NOMO-1 treated with dmso at 0.1 percent for 144 hours (cell line): ENCODE measurements around the gene FBXW7.

Experiments
- DNase-seq: peaks from one replicate; lab custom pipeline; 2025; ENCODE audit not compliant: unreplicated experiment; lab: John Stamatoyannopoulos, UW

Gene FBXW7, protein sequence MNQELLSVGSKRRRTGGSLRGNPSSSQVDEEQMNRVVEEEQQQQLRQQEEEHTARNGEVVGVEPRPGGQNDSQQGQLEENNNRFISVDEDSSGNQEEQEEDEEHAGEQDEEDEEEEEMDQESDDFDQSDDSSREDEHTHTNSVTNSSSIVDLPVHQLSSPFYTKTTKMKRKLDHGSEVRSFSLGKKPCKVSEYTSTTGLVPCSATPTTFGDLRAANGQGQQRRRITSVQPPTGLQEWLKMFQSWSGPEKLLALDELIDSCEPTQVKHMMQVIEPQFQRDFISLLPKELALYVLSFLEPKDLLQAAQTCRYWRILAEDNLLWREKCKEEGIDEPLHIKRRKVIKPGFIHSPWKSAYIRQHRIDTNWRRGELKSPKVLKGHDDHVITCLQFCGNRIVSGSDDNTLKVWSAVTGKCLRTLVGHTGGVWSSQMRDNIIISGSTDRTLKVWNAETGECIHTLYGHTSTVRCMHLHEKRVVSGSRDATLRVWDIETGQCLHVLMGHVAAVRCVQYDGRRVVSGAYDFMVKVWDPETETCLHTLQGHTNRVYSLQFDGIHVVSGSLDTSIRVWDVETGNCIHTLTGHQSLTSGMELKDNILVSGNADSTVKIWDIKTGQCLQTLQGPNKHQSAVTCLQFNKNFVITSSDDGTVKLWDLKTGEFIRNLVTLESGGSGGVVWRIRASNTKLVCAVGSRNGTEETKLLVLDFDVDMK

DNA sequence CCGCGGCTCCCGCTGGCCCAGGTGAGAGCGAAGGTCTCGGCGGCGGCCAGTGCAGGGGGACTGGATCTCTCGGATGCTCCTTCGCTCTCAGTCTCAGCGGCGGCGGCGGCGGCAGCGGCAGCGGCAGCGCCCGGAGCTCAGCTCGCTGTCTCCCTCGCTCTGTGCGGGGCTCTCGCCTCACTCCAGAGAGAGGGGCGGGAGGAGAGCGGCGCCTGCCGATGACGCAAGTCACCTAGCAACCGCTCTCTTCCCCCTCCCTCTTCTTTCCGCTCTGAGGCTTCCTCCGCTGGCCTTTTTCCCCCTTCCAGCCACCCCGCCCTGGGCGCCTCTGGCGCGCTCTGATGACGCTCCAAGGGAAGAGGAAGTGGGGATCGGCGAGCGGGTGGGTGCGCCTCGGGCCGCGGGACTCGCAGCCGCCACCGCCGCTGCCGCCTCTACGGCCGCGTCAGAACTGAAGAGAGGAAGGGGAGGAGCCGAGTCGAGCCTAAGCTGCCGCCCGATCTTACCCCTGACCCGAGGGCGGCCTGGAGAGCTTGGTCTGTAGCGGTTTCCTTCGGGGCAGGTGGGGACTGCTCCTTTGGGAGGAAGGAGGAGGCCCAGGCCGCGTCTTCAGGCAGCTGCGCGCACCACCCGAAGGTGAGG is at the start of gene FBXW7:
Gene FBXW7 (minus strand): TSS at position 190 of the 642 bp plus-strand sequence. CDS start 124,289 bp downstream, outside the sequence.
- peak; percentile 99 for DNase-seq

DNA sequence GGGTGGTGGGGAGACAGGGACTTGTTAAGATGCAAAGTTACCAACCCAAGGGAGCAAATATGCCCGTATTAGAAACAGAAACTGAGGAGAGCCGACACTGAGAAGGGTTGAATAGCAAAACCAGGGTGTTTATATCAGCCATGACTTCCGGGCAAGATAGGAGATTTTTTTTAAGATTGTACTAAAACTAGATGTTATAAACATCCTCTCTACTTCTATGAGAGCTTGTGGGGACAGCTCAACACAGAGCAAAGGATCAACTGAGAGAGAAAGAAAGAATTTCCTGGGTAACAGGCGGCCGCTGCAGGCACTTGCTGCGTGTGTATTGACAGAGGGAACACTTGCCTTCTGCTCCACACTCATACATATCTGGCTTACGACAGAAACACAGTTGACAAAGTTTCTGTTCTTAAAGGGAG is 49.1 kb upstream of the FBXW7 start:
- no peak for DNase-seq

DNA sequence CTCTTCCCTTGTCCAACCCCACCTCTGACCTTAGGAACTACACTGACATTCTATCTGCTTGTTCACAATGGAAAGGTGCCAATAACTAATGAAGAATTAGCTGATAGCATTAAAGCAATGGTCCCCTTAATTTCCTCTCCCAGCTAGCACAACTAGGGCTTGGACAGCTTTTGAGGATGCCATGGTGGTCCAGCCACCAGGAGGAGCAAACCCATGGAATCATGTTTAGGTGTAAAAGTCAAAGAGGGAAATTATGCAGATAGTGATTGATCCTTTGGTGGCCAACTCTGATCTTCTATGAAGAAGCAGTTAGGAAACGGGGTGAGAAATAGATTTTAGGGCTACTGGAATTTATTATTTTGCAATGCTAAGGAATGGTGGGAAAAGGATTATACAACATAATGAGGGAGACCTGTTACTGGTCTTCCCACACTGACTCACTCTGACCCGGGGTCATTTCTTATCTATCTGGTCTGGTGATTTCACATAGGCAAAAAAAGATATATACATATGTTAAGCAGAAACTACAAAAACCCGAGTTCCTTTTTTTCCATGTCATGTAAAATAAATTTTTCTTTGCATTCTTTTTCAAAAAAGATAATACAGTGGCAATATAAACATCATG is 45.8 kb upstream of the FBXW7 start:
- no peak for DNase-seq

DNA sequence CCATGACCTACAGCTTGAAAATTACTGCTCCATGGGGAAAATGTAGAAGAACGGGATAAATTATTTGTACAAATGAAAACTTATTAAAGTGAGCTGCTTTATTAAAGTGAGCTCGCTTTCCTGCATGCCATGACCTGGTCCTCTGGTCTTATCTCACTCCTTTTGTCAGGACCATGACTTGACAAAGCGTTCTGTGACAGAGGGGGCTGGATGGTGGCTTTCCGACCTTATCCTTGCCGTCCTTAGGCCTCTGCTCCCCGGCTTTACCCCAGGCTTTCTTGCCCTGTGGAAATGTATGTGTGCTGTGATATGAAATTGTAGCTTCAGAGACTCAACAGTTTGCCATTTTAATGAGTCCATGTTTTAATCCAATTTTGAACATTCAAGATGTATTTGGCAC is 44.0 kb upstream of the FBXW7 start:
- no peak for DNase-seq

DNA sequence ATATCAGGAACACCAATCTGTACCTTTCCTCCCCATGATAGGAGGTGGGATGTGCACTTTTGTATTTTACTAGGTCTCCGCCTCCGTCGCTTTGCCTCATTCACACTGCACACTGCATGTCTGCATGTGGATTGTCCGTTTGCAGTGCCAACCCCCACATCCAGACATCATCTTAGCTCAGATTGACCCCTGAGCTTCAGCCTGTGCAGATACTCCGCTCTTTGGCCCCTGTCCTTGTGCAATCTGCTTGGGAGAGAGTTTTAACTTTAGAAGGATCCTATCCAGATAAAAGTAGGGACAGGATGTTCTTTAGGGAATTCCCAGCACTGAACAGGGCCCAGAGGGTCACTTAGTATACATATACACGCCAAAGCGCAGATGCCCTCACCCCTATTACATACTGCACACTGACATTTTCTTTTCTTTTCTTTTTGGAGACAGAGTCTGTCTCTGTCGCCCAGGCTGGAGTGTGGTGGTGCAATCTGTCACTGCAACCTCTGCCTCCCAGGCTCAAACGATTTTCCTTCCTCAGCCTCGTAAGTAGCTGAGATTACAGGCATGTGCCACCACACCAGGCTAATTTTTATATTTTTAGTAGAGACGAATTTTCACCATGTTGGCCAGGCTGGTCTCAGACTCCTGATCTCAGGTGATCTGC is 43.3 kb upstream of the FBXW7 start:
- no peak for DNase-seq

DNA sequence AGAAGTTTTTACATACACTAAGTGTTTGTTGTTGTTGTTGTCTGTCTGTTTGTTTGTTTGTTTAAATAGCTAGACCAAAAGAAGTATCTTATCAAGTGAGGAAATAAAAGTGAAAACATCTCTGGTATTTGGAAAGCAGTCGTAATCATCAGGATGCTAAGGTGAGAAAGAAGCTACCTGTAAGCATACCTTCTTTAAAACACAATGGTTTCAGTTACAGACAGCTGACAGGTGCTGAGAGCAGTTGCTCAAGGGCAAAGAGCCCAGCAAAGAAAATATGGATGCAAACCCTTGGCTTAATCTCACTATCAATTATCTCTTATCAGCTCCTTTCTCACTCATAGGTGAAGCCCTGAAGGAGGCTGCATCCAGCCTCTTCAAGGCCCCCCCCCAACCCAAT is 42.8 kb upstream of the FBXW7 start:
- no peak for DNase-seq

DNA sequence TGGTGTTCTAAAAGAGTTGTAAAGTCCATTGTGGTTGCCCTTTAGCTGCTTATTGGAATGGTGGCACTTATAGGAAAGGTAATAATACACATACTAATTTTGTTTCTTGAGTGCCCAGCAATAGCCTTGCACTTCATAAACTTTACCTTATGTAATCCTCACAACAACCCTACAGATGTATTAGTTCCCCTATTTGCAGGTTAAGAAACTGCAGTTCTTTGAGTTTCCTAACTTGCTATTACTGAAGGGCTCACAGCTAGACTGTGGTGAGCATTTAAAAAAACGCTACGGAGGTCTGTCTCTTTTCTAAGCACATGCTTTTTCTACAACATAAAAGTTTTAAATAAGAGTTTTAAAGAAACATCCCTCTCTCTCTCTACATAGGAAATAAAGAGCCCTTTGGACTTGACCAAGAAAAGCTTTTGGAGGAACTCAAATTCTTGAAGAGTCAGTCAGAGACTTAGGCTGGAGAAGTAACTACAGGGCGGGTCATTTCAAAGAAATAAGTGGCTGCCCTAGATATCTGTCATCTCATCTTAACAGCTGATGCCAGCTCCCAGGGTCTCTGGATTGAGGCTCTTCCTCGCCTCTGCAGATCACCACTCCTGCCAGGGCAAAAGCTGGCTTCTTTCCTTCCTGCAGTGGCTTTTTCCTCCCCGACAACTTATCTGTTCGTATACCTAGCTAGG is 42.0 kb upstream of the FBXW7 start:
- peak; percentile 45 for DNase-seq

DNA sequence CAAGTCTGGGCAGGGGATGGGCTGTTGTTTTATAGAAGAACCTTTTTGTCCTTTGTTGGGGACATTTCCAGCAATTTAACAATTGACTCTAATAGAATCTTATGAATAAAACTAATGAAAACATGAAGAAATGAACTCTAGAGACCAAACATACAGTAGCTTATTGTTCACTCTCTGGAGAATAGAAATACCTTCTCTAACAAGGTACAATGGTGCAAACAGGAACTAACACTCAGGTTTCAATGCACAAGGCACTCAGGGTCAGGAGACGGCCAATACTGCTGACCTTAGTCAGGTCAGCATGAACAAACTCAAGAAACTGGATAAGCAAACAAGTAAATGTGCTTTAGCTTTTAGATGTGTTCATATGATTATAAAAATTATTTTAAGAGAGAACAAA is 39.6 kb upstream of the FBXW7 start:
- DNase-seq = no peak

DNA sequence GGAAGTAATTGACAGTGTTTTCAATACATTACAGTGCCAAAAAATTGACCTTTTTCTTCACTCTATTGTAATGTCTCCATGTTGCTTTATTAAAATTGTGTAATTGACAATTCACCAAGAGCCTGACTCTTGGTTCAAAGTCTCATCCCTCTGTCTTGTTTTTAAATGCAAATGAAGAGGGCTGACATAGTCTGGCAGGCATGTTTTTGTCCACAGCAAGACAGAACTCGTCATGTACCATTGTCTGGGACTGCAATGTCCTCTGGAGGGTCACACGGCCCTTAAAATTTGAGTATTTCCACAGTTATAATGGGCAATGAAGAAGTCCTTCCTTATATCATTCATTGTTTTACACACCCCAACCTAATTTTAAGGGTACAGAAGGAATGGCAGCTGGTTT is 38.0 kb upstream of the FBXW7 start:
- DNase-seq = no peak

DNA sequence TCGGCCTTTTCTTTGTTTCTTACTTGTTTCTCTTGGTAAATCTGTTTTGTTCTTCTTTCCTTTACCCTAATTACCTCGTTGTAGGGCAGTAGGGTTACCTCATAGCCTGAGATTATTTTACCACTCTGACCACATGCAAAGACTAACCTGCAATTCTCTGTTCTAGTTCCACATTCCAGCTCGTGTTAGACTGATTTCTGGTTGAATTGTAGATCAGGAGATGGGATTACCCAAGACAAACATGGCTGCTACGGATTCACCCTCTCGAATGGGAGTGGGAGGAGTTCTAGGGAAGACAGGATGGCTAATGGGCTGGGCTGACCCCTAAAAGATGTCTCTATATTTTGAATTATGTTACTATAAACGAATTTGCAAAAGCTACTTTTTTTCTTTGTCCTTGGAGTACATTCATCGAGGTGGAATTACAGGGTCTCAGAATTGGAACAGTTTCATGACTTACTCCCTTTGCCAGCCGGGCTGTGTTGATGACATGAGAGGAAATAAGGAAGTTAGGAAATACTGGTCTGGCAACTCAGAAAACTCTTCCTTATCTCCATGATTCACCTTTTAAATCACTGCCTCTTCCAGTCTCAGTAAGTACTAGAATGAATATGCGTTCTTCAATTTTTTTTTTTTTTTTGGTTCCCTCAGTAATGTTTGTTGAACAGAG is 36.7 kb upstream of the FBXW7 start:
- DNase-seq = peak; percentile 57

- DNase-seq = no peak
These were observed 35.9 kb upstream of the FBXW7 start for GRCh38 chr4:152571770-152572169.

DNA sequence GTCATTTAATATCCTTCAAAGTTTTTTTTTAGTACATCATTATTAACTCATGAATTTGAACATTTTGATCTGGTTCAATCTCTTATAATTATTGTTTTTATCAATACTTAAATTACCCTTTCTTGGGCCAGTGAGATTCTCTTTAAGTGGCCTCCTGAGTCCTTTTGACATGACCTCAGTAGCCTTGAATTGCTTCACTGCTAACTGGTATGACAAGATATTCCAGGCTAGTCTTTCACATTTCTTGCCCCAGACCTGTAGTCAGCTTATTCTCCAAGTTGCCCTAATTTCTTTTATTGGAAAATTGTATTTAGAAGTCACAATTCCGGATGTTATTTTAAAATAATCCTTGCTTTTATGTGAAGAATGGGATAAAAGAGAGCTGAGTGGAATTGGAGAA is 35.4 kb upstream of the FBXW7 start:
- DNase-seq = no peak

DNA sequence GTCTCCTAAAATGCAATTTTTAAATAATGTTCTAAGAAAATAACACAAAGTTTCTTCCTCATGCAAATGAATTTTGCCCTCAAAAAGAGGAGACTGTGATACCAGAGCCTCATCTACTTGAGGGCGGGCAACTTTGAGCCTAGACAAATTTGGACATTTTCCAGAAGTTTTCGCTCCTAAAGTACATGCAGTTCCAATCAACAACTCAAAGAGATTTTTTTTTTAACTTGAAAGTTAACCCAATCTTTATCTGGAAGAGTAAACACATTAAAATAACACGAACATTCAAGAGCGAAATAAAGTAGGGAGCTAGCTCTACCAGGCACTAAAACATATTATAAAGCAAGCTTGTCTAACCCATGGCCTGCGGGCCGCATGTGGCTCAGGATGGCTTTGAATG is 29.4 kb upstream of the FBXW7 start:
- DNase-seq = no peak

DNA sequence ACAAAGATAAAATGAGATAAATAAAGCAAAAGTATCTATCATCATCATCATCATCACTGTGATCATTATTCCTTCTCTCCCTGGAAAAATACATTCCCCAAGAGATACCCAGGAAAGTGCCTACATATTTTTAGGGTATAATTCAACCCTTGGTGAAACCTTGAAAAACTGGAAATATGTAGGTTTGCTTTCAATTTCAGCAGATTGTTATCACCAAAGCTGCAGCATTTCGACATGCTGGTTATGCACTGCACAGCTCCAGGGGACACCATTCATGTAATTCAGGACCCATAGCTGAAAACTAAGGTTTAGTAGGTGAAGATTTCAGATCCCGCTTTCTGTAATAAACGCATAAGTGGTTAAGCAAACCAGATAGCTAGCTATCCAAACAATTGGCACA is 28.4 kb upstream of the FBXW7 start:
- DNase-seq = no peak

GRCh38 chr4:152563209-152563608 is 27.3 kb upstream of the FBXW7 start:
- DNase-seq = no peak

- no peak for DNase-seq
These were observed 23.7 kb upstream of the FBXW7 start for GRCh38 chr4:152559641-152560040.

DNA sequence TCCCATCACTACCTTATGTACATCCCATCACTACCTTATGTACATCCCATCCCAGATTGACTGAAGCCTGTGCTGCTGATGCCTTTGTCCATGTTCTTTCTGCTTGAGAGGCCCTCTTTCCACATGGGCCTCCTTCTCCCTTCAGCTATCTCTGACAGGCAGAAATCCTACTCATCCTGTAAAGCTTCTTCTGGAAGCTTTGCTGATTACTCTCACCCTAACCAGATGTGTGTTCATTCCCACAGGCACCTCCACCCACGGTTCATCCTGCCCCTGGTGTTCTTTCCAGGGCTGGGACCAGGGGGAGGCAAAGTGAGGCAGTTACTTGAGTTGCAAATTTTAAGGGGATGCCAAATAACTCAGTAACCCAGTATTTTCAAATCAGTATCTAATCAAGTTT is 22.5 kb upstream of the FBXW7 start:
- no peak for DNase-seq

DNA sequence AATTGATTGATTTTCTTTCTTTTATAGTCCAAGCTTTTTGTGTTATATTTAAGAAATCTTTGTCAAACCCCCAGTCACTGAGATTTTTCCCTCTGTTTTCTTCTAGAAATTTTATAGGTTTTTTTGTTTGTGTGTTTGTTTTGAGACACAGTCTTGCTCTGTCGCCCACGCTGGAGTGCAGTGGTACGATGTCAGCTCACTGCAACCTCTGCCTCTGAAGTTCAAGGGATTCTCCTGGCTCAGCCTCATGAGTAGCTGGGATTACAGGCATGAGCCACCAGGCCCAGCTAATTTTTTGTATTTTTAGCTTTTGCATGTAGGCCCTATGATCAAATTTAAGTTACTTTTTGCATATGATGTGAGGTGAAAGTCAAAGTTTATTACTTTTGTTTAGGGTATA is 20.9 kb upstream of the FBXW7 start:
- DNase-seq = no peak

DNA sequence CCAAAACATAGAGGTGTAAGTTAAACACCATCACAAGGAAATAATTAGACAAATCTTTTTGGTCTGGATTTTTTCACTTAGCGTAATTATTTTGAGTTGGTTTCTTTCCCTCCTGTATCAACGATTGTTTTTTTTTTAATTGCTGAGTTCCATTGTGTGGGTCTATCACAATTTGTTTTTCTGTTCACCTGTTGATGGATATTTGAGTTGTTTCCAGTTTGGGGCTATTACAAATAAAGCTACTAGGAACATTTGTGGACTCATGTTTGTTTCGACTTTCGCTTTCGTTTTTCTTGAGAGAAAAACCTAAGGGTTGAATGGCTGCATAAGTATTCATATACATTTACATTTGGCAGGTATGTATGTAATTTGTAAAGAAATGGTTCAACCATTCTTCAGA is 20.4 kb upstream of the FBXW7 start:
- DNase-seq = no peak

DNA sequence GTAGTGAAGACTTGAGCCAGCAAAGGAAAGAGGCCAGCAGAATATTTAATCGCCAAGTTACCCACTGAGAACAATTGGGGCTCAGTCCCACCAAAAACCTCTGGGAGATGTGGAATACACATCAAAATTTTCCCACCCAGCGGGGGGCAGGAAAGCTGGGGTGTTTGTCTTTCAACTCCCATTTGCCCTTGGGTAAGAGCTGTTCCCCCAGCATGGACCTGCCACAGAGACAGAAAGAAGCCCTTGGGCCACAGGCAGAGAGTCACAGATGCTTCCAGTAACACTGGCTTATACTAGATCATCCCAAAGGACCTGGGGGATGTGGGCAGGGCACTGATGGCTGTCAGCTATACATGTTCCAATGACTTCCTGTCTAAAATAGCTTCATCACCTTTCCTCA is 18.9 kb upstream of the FBXW7 start:
- no peak for DNase-seq
